ENCODE data around the gene ATP6V1B1. TPM values are rescaled to one million over a fixed set of nuclear protein-coding genes. Genes with fewer than 3 reads are reported as not detected.

The ATP6V1B1 gene
- total and polyA plus RNA-seq, 2 of the 13 experiments (the other 11 are each of a cell fraction or from before 2014, with no cell fraction given): 0.58 to 1.6 TPM

- TF ChIP-seq SNAPC4 (CRISPR knock-in tag; IDR thresholded peaks at IDR 0.05): peak; percentile 93
- no peak for TF ChIP-seq ZBTB7A (CRISPR knock-in tag; IDR thresholded peaks at IDR 0.05)
- no peak for TF ChIP-seq AGO1 (IDR thresholded peaks at IDR 0.05; ENCODE audit: low read depth, low read length, poor library complexity, severe bottlenecking)
- no peak for TF ChIP-seq EP300 (IDR thresholded peaks at IDR 0.05; ENCODE audit: low read depth in 2 of 2, low read length in 2 of 2)
- TF ChIP-seq EP300 (CRISPR knock-in tag; IDR thresholded peaks at IDR 0.05; ENCODE audit: borderline replicate concordance): 0 out of 2 replicates have a peak, but pooled peaks have one; percentile 9
- TF ChIP-seq ZNF704 (CRISPR knock-in tag; IDR thresholded peaks at IDR 0.05; ENCODE audit: borderline replicate concordance): peak; percentile 85; the same call in 1 of the 2 replicates
- TF ChIP-seq ZNF441 (CRISPR knock-in tag; IDR thresholded peaks at IDR 0.05; ENCODE audit: borderline replicate concordance): no peak
- no peak; the same call in 1 of the 2 replicates for TF ChIP-seq NCOA2 (CRISPR knock-in tag; IDR thresholded peaks at IDR 0.05)
- TF ChIP-seq PITX1 (CRISPR knock-in tag; IDR thresholded peaks at IDR 0.05): no peak; the same call in 1 of the 2 replicates
- TF ChIP-seq ZNF619 (CRISPR knock-in tag; IDR thresholded peaks at IDR 0.05): no peak
- no peak for TF ChIP-seq SMARCC2 (IDR thresholded peaks at IDR 0.05)
- TF ChIP-seq ZBTB49 (CRISPR knock-in tag; IDR thresholded peaks at IDR 0.05; ENCODE audit: borderline replicate concordance): no peak
- peak; percentile 80; the same call in 1 of the 2 replicates for TF ChIP-seq ELF4 (CRISPR knock-in tag; IDR thresholded peaks at IDR 0.05; ENCODE audit: borderline replicate concordance)
- no peak for TF ChIP-seq MZF1 (CRISPR knock-in tag; IDR thresholded peaks at IDR 0.05; ENCODE audit: borderline replicate concordance)
- peak; percentile 46 for TF ChIP-seq MED8 (CRISPR knock-in tag; IDR thresholded peaks at IDR 0.05; ENCODE audit: insufficient replicate concordance)
- no peak for TF ChIP-seq ZNF549 (CRISPR knock-in tag; IDR thresholded peaks at IDR 0.05)
- no peak for TF ChIP-seq GLMP (CRISPR knock-in tag; IDR thresholded peaks at IDR 0.05; ENCODE audit: borderline replicate concordance)
- TF ChIP-seq TEAD2 (CRISPR knock-in tag; IDR thresholded peaks at IDR 0.05): no peak
Observed at GRCh38 chr2:71000780-71001591, 65.3 kb downstream of the ATP6V1B1 start (continued).

All from HepG2 (cell line).